H9 (cell line): Measurements from ENCODE around the gene KRT6C. TPM values are rescaled to one million over a fixed set of nuclear protein-coding genes. Genes with fewer than 3 reads are reported as not detected.
A peak's percentile ranks its signal among the peaks of the same experiment; 100 is the strongest.

Experiments used
- DNase-seq: peaks from one replicate; pipeline ENCODE4 v3.0.0-alpha.2; 2017
- H2AFZ ChIP-seq: one replicate; pipeline ENCODE4 v1.6.1; 2013; ENCODE audit warnings: mild to moderate bottlenecking, low read length, control low read depth, moderate library complexity
- H2AK5ac ChIP-seq: 2 replicates; pipeline ENCODE4 v1.6.1; 2013; ENCODE audit warnings: low read length, control low read depth, mixed read lengths; ENCODE audit not compliant: insufficient read length
- H2BK120ac ChIP-seq: one replicate; pipeline ENCODE4 v1.6.1; 2013; ENCODE audit warnings: low read depth, mild to moderate bottlenecking, low read length, control low read depth, inconsistent platforms; ENCODE audit not compliant: poor library complexity, severe bottlenecking
- H2BK12ac ChIP-seq: 2 replicates; pipeline ENCODE4 v1.6.1; 2013; ENCODE audit warnings: low read length, control low read depth, mixed read lengths, low read depth; ENCODE audit not compliant: insufficient read length
- H2BK15ac ChIP-seq: 2 replicates; pipeline ENCODE4 v1.6.1; 2013; ENCODE audit warnings: low read depth, low read length, control low read depth
- H2BK20ac ChIP-seq: one replicate; pipeline ENCODE4 v1.6.1; 2013; ENCODE audit warnings: low read depth, mild to moderate bottlenecking, low read length, control low read depth, inconsistent platforms; ENCODE audit not compliant: poor library complexity, severe bottlenecking
- H2BK5ac ChIP-seq: 2 replicates; pipeline ENCODE4 v1.6.1; 2013; ENCODE audit warnings: low read length, control low read depth, mixed read lengths; ENCODE audit not compliant: insufficient read length
- H3K14ac ChIP-seq: 2 replicates; pipeline ENCODE4 v1.6.1; 2013; ENCODE audit warnings: low read length, control low read depth; ENCODE audit not compliant: insufficient read depth
- H3K18ac ChIP-seq: 2 replicates; pipeline ENCODE4 v1.6.1; 2013; ENCODE audit warnings: low read depth, mild to moderate bottlenecking, mixed read lengths, low read length, control low read depth; ENCODE audit not compliant: insufficient read length
- H3K23ac ChIP-seq: 2 replicates; pipeline ENCODE4 v1.6.1; 2013; ENCODE audit warnings: low read length, control low read depth, mixed read lengths, low read depth; ENCODE audit not compliant: insufficient read length
- H3K23me2 ChIP-seq: 2 replicates; pipeline ENCODE4 v1.6.1; 2013; ENCODE audit warnings: low read depth, mild to moderate bottlenecking, mixed read lengths, low read length, control low read depth; ENCODE audit not compliant: insufficient read length, poor library complexity, severe bottlenecking
- H3K27ac ChIP-seq: 2 replicates; pipeline ENCODE4 v1.5.1; 2013; ENCODE audit warnings: low read length, control low read depth, mixed read lengths, low read depth; ENCODE audit not compliant: insufficient read length
- H3K27me3 ChIP-seq: 2 replicates; pipeline ENCODE4 v1.6.1; 2013; ENCODE audit warnings: low read length, control low read depth, inconsistent platforms; ENCODE audit not compliant: insufficient read depth
- H3K4ac ChIP-seq: 2 replicates; pipeline ENCODE4 v1.6.1; 2013; ENCODE audit warnings: low read depth, mild to moderate bottlenecking, control low read depth, inconsistent platforms, low read length, moderate library complexity
- H3K4me1 ChIP-seq: 2 replicates; pipeline ENCODE4 v1.6.1; 2013; ENCODE audit warnings: low read length, control low read depth, inconsistent platforms; ENCODE audit not compliant: insufficient read depth
- H3K4me2 ChIP-seq: 2 replicates; pipeline ENCODE4 v1.6.1; 2013; ENCODE audit warnings: low read length, control low read depth, mixed read lengths; ENCODE audit not compliant: insufficient read length, insufficient read depth
- H3K56ac ChIP-seq: 2 replicates; pipeline ENCODE4 v1.6.1; 2013; ENCODE audit warnings: low read depth, mild to moderate bottlenecking, mixed read lengths, low read length, control low read depth; ENCODE audit not compliant: insufficient read length
- H3K79me1 ChIP-seq: 2 replicates; pipeline ENCODE4 v1.6.1; 2013; ENCODE audit warnings: low read depth, mild to moderate bottlenecking, moderate library complexity, low read length, control low read depth, inconsistent platforms; ENCODE audit not compliant: insufficient read depth, poor library complexity, severe bottlenecking
- H3K79me2 ChIP-seq: 2 replicates; pipeline ENCODE4 v1.6.1; 2013; ENCODE audit warnings: low read length, control low read depth, inconsistent platforms; ENCODE audit not compliant: insufficient read depth
- H3K9ac ChIP-seq: 2 replicates; pipeline ENCODE4 v1.6.1; 2013; ENCODE audit warnings: low read length, control low read depth, mixed read lengths; ENCODE audit not compliant: insufficient read length; ENCODE audit errors: extremely low read depth
- H3K9me3 ChIP-seq: one replicate; pipeline ENCODE4 v1.6.1; 2013; ENCODE audit warnings: low read depth, low read length, inconsistent platforms; ENCODE audit not compliant: control insufficient read depth
- H3T11ph ChIP-seq: one replicate; pipeline ENCODE4 v1.6.1; 2013; ENCODE audit warnings: mild to moderate bottlenecking, low read length, control low read depth, inconsistent platforms
- H4K20me1 ChIP-seq: one replicate; pipeline ENCODE4 v1.6.1; 2013; ENCODE audit not compliant: control insufficient read depth, insufficient read length, insufficient read depth
- H4K5ac ChIP-seq: 2 replicates; pipeline ENCODE4 v1.6.1; 2013; ENCODE audit warnings: low read depth, mild to moderate bottlenecking, mixed read lengths, low read length, control low read depth; ENCODE audit not compliant: insufficient read length
- H4K8ac ChIP-seq: replicated peaks from 2 replicates; pipeline ENCODE4 v1.6.1; 2013; ENCODE audit warnings: low read length, control low read depth, mixed read lengths, low read depth; ENCODE audit not compliant: insufficient read length
- H4K91ac ChIP-seq: 2 replicates; pipeline ENCODE4 v1.6.1; 2013; ENCODE audit warnings: low read depth, mild to moderate bottlenecking, moderate library complexity, mixed read lengths, low read length, control low read depth; ENCODE audit not compliant: insufficient read length
- H3K27ac Mint-ChIP-seq, 3 experiments: 2 replicates in 2 of 3; 3 replicates in 1 of 3; pipeline ENCODE4 v1.8.0; 2020 to 2021; ENCODE audit warnings: mixed read lengths in 3 of 3, mild to moderate bottlenecking in 1 of 3, moderate library complexity in 1 of 3
- H3K27me3 Mint-ChIP-seq: 2 replicates; pipeline ENCODE4 v1.8.0; 2021; ENCODE audit warnings: low read depth, mild to moderate bottlenecking, moderate library complexity, mixed read lengths
- H3K36me3 Mint-ChIP-seq, 3 experiments: 2 replicates in 2 of 3; 3 replicates in 1 of 3; pipeline ENCODE4 v1.8.0; 2020 to 2021; ENCODE audit warnings: low read depth in 3 of 3, mixed read lengths in 3 of 3; ENCODE audit not compliant: insufficient read depth in 1 of 3
- H3K4me1 Mint-ChIP-seq, 2 experiments: 2 replicates each; pipeline ENCODE4 v1.8.0; 2020; ENCODE audit warnings: mixed read lengths in 2 of 2
- H3K4me3 Mint-ChIP-seq, 2 experiments: 2 replicates in 1 of 2; 3 replicates in 1 of 2; pipeline ENCODE4 v1.8.0; 2020 to 2021; ENCODE audit warnings: mild to moderate bottlenecking in 2 of 2, mixed read lengths in 2 of 2, moderate library complexity in 1 of 2
- H3K9me3 Mint-ChIP-seq, 2 experiments: 2 replicates in 1 of 2; 3 replicates in 1 of 2; pipeline ENCODE4 v1.8.0; 2020; ENCODE audit warnings: mild to moderate bottlenecking in 2 of 2, mixed read lengths in 2 of 2, moderate library complexity in 1 of 2
- CTCF ChIP-seq: fragments of 200-600 bp; sonication (generic); conservative IDR thresholded peaks from 3 replicates; pipeline ENCODE4 v1.8.0; 2021; ENCODE audit warnings: antibody characterized with exemption, mild to moderate bottlenecking
- WGBS: extraction: QIAGEN DNeasy Blood & Tissue Kit; methylation state at CpG from one replicate; pipeline ENCODE4 v1.1.7; 2013; ENCODE audit warnings: missing lambda C conversion rate, low lambda C conversion rate, mixed read lengths; ENCODE audit not compliant: insufficient read length; ENCODE audit errors: extremely low coverage; 5-methylcytosine and 5-hydroxymethylcytosine counted together
- total RNA-seq: library from RNA; stranded (reverse); gene quantifications from 2 replicates; pipeline ENCODE4 v1.2.1, GENCODE V29; 2021

The KRT6C gene
- total RNA-seq, 1 experiment from 2014 or later: not detected

- Histone ChIP-seq H3K4me1 (peaks cover 6% of the 10 kb centered on the region; the same call in 1 of the 2 replicates), H2BK12ac (no peak overlapping the region), H3K9me3 (no peaks in the 10 kb centered on the region), H3K4me2 (no peak overlapping the region), H2BK15ac (no peak overlapping the region), H3K79me2 (no peaks in the 10 kb centered on the region), H3K23me2 (no peaks in the 10 kb centered on the region), H3K9ac (no peak overlapping the region), H3K56ac (no peak overlapping the region), H2AK5ac (no peak overlapping the region), H2AFZ (no peak overlapping the region), H3T11ph (no peak overlapping the region), H3K14ac (no peak overlapping the region), H3K27ac (no peak overlapping the region), H4K20me1 (no peaks in the 10 kb centered on the region), H4K8ac (no peak overlapping the region), H3K18ac (no peak overlapping the region), H3K23ac (no peak overlapping the region), H4K91ac (no peak overlapping the region), H3K27me3 (no peaks in the 10 kb centered on the region), H3K79me1 (no peaks in the 10 kb centered on the region), H2BK5ac (no peak overlapping the region), H3K4ac (no peak overlapping the region), H2BK20ac (no peak overlapping the region), H2BK120ac (no peak overlapping the region), H4K5ac (no peak overlapping the region)
- WGBS: no CpG with 5 or more reads among the region's 3 CpGs
- Mint-ChIP-seq H3K27ac (0 out of 7 replicates have a peak overlapping the region, but pooled peaks of 1 of the 3 experiments have one; percentile 58), H3K4me1 (peaks cover 28 to 37% of the 10 kb centered on the region in 2 experiments), H3K36me3 (no peaks in the 10 kb centered on the region; a peak in 2 of 7 replicates), H3K27me3 (peaks cover 23% of the 10 kb centered on the region), H3K9me3 (peaks cover 3 to 7% of the 10 kb centered on the region in 2 experiments; a peak in 3 of 5 replicates), H3K4me3 (no peak overlapping the region)
- no peak for TF ChIP-seq CTCF
- DNase-seq: peak; percentile 80
Observed at GRCh38 chr12:52495389-52495788, 21.8 kb upstream of the KRT6C start.
